ENCODE measurements around the gene LGALS14. TPM values are rescaled to one million over a fixed set of nuclear protein-coding genes. Genes with fewer than 3 reads are reported as not detected.

LGALS14 gene
- total and polyA plus RNA-seq, 10 of the 15 experiments (the other 5 are each of a cell fraction or from before 2014, with no cell fraction given), result 5.1 to 34.6 (median 7.3) TPM

DNA sequence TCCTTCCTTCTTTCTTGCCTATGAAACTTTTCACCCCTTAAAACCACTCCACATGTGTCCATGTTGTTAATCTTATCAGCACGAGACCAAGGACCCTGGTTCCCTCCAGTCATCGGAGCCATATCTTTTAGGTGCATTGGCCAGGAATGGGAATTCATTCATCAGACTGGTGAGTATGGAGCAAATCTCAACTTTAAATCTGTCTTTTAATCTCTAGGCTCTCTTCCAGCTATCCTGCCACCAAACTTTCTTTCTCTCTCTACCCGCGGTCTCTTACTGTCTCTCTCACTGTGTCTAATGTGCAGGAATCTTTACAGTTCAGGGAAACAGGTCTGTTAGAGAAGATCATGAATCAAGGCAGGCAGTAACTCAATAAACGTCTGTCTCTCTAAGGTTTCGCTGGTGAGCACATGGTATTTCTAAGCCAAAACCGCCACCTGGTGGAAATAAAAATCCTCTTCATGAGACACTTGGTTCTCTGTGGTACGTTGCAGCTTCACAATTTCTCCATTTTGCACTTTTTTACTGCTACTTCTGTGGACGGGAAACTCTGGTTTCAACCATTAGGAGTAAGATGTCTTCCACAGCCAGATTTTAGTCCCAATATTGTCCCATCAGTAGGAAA lies 32.4 kb upstream of the LGALS14 start (continued):
- TF ChIP-seq, protein P1, sequence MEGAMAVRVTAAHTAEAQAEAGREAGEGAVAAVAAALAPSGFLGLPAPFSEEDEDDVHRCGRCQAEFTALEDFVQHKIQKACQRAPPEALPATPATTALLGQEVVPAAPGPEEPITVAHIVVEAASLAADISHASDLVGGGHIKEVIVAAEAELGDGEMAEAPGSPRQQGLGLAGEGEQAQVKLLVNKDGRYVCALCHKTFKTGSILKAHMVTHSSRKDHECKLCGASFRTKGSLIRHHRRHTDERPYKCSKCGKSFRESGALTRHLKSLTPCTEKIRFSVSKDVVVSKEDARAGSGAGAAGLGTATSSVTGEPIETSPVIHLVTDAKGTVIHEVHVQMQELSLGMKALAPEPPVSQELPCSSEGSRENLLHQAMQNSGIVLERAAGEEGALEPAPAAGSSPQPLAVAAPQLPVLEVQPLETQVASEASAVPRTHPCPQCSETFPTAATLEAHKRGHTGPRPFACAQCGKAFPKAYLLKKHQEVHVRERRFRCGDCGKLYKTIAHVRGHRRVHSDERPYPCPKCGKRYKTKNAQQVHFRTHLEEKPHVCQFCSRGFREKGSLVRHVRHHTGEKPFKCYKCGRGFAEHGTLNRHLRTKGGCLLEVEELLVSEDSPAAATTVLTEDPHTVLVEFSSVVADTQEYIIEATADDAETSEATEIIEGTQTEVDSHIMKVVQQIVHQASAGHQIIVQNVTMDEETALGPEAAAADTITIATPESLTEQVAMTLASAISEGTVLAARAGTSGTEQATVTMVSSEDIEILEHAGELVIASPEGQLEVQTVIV (IDR thresholded peaks at IDR 0.05; ENCODE audit: borderline replicate concordance, partially characterized antibody), result no peak
- TF ChIP-seq, protein P2, sequence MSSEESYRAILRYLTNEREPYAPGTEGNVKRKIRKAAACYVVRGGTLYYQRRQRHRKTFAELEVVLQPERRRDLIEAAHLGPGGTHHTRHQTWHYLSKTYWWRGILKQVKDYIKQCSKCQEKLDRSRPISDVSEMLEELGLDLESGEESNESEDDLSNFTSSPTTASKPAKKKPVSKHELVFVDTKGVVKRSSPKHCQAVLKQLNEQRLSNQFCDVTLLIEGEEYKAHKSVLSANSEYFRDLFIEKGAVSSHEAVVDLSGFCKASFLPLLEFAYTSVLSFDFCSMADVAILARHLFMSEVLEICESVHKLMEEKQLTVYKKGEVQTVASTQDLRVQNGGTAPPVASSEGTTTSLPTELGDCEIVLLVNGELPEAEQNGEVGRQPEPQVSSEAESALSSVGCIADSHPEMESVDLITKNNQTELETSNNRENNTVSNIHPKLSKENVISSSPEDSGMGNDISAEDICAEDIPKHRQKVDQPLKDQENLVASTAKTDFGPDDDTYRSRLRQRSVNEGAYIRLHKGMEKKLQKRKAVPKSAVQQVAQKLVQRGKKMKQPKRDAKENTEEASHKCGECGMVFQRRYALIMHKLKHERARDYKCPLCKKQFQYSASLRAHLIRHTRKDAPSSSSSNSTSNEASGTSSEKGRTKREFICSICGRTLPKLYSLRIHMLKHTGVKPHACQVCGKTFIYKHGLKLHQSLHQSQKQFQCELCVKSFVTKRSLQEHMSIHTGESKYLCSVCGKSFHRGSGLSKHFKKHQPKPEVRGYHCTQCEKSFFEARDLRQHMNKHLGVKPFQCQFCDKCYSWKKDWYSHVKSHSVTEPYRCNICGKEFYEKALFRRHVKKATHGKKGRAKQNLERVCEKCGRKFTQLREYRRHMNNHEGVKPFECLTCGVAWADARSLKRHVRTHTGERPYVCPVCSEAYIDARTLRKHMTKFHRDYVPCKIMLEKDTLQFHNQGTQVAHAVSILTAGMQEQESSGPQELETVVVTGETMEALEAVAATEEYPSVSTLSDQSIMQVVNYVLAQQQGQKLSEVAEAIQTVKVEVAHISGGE (CRISPR knock-in tag; IDR thresholded peaks at IDR 0.05), result no peak
- TF ChIP-seq CBX3 (IDR thresholded peaks at IDR 0.05; ENCODE audit: borderline replicate concordance, low read depth) (no peak), SUZ12 (IDR thresholded peaks at IDR 0.05; ENCODE audit: unreplicated experiment) (no peak), TCF12 (IDR thresholded peaks at IDR 0.05; ENCODE audit: low read depth, low read length) (no peak), MTA2 (IDR thresholded peaks at IDR 0.05; ENCODE audit: low read depth) (no peak), RAD21 (IDR thresholded peaks at IDR 0.05; ENCODE audit: insufficient read depth, low read depth, low read length) (peak; percentile 99), KDM1A (IDR thresholded peaks at IDR 0.05; ENCODE audit: borderline replicate concordance) (no peak)
- TF ChIP-seq, protein P3, sequence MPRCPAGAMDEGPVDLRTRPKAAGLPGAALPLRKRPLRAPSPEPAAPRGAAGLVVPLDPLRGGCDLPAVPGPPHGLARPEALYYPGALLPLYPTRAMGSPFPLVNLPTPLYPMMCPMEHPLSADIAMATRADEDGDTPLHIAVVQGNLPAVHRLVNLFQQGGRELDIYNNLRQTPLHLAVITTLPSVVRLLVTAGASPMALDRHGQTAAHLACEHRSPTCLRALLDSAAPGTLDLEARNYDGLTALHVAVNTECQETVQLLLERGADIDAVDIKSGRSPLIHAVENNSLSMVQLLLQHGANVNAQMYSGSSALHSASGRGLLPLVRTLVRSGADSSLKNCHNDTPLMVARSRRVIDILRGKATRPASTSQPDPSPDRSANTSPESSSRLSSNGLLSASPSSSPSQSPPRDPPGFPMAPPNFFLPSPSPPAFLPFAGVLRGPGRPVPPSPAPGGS (IDR thresholded peaks at IDR 0.05; ENCODE audit: borderline replicate concordance, insufficient read depth, low read depth, low read length, poor library complexity, severe bottlenecking), result no peak

All from GM12878 (cell line).